ENCODE results near the gene DNAH14.
"Not testable (repeated sequence)": the region's sequence is repeated elsewhere in the genome, so short reads cannot be mapped to it uniquely, and the experiment has no call there.

The DNAH14 gene

GRCh38 chr1:224901087-224901810 is 28.2 kb upstream of the DNAH14 start:
- Mint-ChIP-seq H3K27ac (no peak overlapping the region), H3K4me1 (no peaks in the 10 kb centered on the region), H3K9me3 (no peaks in the 10 kb centered on the region), H3K27me3 (peaks cover 11 to 24% of the 10 kb centered on the region in 2 donors), H3K4me3 (no peak overlapping the region), H3K36me3 (no peaks in the 10 kb centered on the region)
- ATAC-seq (replicated peaks) (no peak), DNase-seq (no peak)

- peaks cover 0 to 3% of the 10 kb centered on the region in 2 donors for H3K9me3 Mint-ChIP-seq
- H3K27me3 Mint-ChIP-seq = peaks cover 15 to 41% of the 10 kb centered on the region in 2 donors
- DNase-seq (no peak), ATAC-seq (replicated peaks) (no peak)
- H3K4me1 Mint-ChIP-seq = no peaks in the 10 kb centered on the region
- H3K27ac Mint-ChIP-seq = no peak overlapping the region
- no peaks in the 10 kb centered on the region for H3K36me3 Mint-ChIP-seq
- no peak overlapping the region for H3K4me3 Mint-ChIP-seq
These were observed 25.5 kb upstream of the DNAH14 start for GRCh38 chr1:224903955-224904354.

- no peaks in the 10 kb centered on the region for H3K4me1 Mint-ChIP-seq
- H3K9me3 Mint-ChIP-seq = peaks cover 11 to 14% of the 10 kb centered on the region in 2 donors
- ATAC-seq (replicated peaks) (no peak), DNase-seq (no peak)
- H3K36me3 Mint-ChIP-seq = peaks cover 4 to 5% of the 10 kb centered on the region in 2 donors
- peaks cover 12 to 38% of the 10 kb centered on the region in 2 donors for H3K27me3 Mint-ChIP-seq
- H3K27ac Mint-ChIP-seq = no peak overlapping the region
- no peak overlapping the region for H3K4me3 Mint-ChIP-seq
These were observed 23.1 kb upstream of the DNAH14 start for GRCh38 chr1:224906340-224906739.

- no peak overlapping the region for H3K4me3 Mint-ChIP-seq
- no peak overlapping the region for H3K27ac Mint-ChIP-seq
- H3K27me3 Mint-ChIP-seq = peaks cover 8 to 18% of the 10 kb centered on the region in 2 donors
- ATAC-seq (replicated peaks) (no peak), DNase-seq (no peak)
- H3K36me3 Mint-ChIP-seq = peaks cover 7% of the 10 kb centered on the region in 2 donors
- H3K9me3 Mint-ChIP-seq = peaks cover 17 to 32% of the 10 kb centered on the region in 2 donors
- no peaks in the 10 kb centered on the region for H3K4me1 Mint-ChIP-seq
These were observed 18.3 kb upstream of the DNAH14 start for GRCh38 chr1:224911217-224911616.

GRCh38 chr1:224914292-224914900 is 15.1 kb upstream of the DNAH14 start:
- ATAC-seq (replicated peaks) (no peak), DNase-seq (no peak)
- Mint-ChIP-seq H3K4me3 (no peak overlapping the region), H3K27me3 (peaks cover 0 to 4% of the 10 kb centered on the region in 2 donors), H3K4me1 (no peaks in the 10 kb centered on the region), H3K36me3 (peaks cover 7% of the 10 kb centered on the region in 2 donors), H3K9me3 (peaks cover 17 to 29% of the 10 kb centered on the region in 2 donors), H3K27ac (no peak overlapping the region)

- Mint-ChIP-seq H3K4me3 (no peak overlapping the region), H3K27ac (peak overlapping the region; percentile 22), H3K9me3 (peaks cover 0 to 2% of the 10 kb centered on the region in 2 donors), H3K4me1 (no peaks in the 10 kb centered on the region), H3K36me3 (no peaks in the 10 kb centered on the region), H3K27me3 (peaks cover 0 to 12% of the 10 kb centered on the region in 2 donors)
- no peak for ATAC-seq (replicated peaks)
- no peak for DNase-seq
These were observed 10.0 kb upstream of the DNAH14 start for GRCh38 chr1:224919508-224919907.

GRCh38 chr1:224920930-224921329 is 8.5 kb upstream of the DNAH14 start:
- ATAC-seq (replicated peaks) (no peak), DNase-seq (no peak)
- Mint-ChIP-seq H3K27ac (no peak overlapping the region), H3K36me3 (no peaks in the 10 kb centered on the region), H3K9me3 (no peaks in the 10 kb centered on the region), H3K4me3 (no peak overlapping the region), H3K4me1 (no peaks in the 10 kb centered on the region), H3K27me3 (peaks cover 0 to 12% of the 10 kb centered on the region in 2 donors)

- no peaks in the 10 kb centered on the region for H3K36me3 Mint-ChIP-seq
- no peaks in the 10 kb centered on the region for H3K4me1 Mint-ChIP-seq
- no peak for ATAC-seq (replicated peaks)
- no peak for DNase-seq
- H3K4me3 Mint-ChIP-seq = no peak overlapping the region
- H3K27ac Mint-ChIP-seq = no peak overlapping the region
- H3K9me3 Mint-ChIP-seq = no peaks in the 10 kb centered on the region
- peaks cover 0 to 12% of the 10 kb centered on the region in 2 donors for H3K27me3 Mint-ChIP-seq
These were observed 8.1 kb upstream of the DNAH14 start for GRCh38 chr1:224921354-224921753.

GRCh38 chr1:224922404-224923164 is 6.9 kb upstream of the DNAH14 start:
- DNase-seq (no peak), ATAC-seq (replicated peaks) (peak; percentile 52 to 59)
- no peak overlapping the region for H3K4me3 Mint-ChIP-seq
- peaks cover under 1% of the 10 kb centered on the region in 2 donors for H3K9me3 Mint-ChIP-seq
- H3K27ac Mint-ChIP-seq = no peak overlapping the region
- H3K27me3 Mint-ChIP-seq = peaks cover 3 to 17% of the 10 kb centered on the region in 2 donors
- peaks cover 0 to 1% of the 10 kb centered on the region in 2 donors for H3K36me3 Mint-ChIP-seq
- no peaks in the 10 kb centered on the region for H3K4me1 Mint-ChIP-seq

- Mint-ChIP-seq H3K36me3 (peaks cover 0 to 4% of the 10 kb centered on the region in 2 donors), H3K4me3 (no peak overlapping the region), H3K27me3 (peaks cover 7 to 20% of the 10 kb centered on the region in 2 donors), H3K9me3 (peaks cover 3 to 4% of the 10 kb centered on the region in 2 donors), H3K27ac (no peak overlapping the region), H3K4me1 (no peaks in the 10 kb centered on the region)
- no peak for ATAC-seq (replicated peaks)
- no peak for DNase-seq
These were observed 5.7 kb upstream of the DNAH14 start for GRCh38 chr1:224923726-224924125.

GRCh38 chr1:224927631-224928030 is 1.8 kb upstream of the DNAH14 start:
- not testable (repeated sequence) for H3K27ac Mint-ChIP-seq; DNase-seq; H3K4me3 Mint-ChIP-seq; ATAC-seq (replicated peaks); H3K4me1 Mint-ChIP-seq
- peaks cover 24 to 36% of the 10 kb centered on the region in 2 donors for H3K27me3 Mint-ChIP-seq
- H3K36me3 Mint-ChIP-seq = peaks cover 2 to 12% of the 10 kb centered on the region in 2 donors
- H3K9me3 Mint-ChIP-seq = peaks cover 12 to 13% of the 10 kb centered on the region in 2 donors

- no peak for DNase-seq
- Mint-ChIP-seq H3K4me1 (peaks cover 0 to 2% of the 10 kb centered on the region in 2 donors), H3K27me3 (peaks cover 25 to 38% of the 10 kb centered on the region in 2 donors), H3K36me3 (peaks cover 4 to 17% of the 10 kb centered on the region in 2 donors), H3K27ac (no peak overlapping the region), H3K4me3 (no peak overlapping the region), H3K9me3 (peaks cover 22 to 24% of the 10 kb centered on the region in 2 donors)
- no peak for ATAC-seq (replicated peaks)
These were observed 569 bp upstream of the DNAH14 start for GRCh38 chr1:224928906-224929305.

GRCh38 chr1:224931605-224932004 is 2.1 kb downstream of the DNAH14 start:
- Mint-ChIP-seq H3K27ac (no peak overlapping the region), H3K4me3 (no peak overlapping the region), H3K4me1 (peaks cover 0 to 2% of the 10 kb centered on the region in 2 donors), H3K27me3 (peaks cover 29 to 38% of the 10 kb centered on the region in 2 donors), H3K9me3 (peaks cover 40 to 42% of the 10 kb centered on the region in 2 donors), H3K36me3 (peaks cover 5 to 25% of the 10 kb centered on the region in 2 donors)
- DNase-seq (no peak), ATAC-seq (replicated peaks) (no peak)

GRCh38 chr1:224932607-224933249 is 3.3 kb downstream of the DNAH14 start:
- H3K4me3 Mint-ChIP-seq = no peak overlapping the region
- no peak for ATAC-seq (replicated peaks)

More at GRCh38 chr1:224932607-224933249, 3.3 kb downstream of the DNAH14 start:
- peaks cover 5 to 22% of the 10 kb centered on the region in 2 donors for H3K36me3 Mint-ChIP-seq
- H3K4me1 Mint-ChIP-seq = peaks cover 0 to 2% of the 10 kb centered on the region in 2 donors
- no peak for DNase-seq
- peaks cover 24 to 32% of the 10 kb centered on the region in 2 donors for H3K27me3 Mint-ChIP-seq
- H3K27ac Mint-ChIP-seq = no peak overlapping the region
- H3K9me3 Mint-ChIP-seq = peaks cover 42% of the 10 kb centered on the region in 2 donors
